HepG2 (cell line): ENCODE results near the gene BCL6.

Experiments
- NFRKB ChIP-seq: fragments of 450-650 bp; IDR thresholded peaks from 2 replicates; pipeline ENCODE4 v1.6.1; 2017
- TF ChIP-seq, protein P1 (sequence below): sonication (generic); formaldehyde crosslinking; IDR thresholded peaks from 2 replicates; pipeline ENCODE4 v1.5.0; 2020; ENCODE audit warnings: mild to moderate bottlenecking, missing genetic modification reagents, moderate library complexity
- TF ChIP-seq, protein P2 (sequence below): sonication (generic); formaldehyde crosslinking; IDR thresholded peaks from 2 replicates; pipeline ENCODE4 v1.8.0; 2022; ENCODE audit warnings: missing genetic modification reagents, mild to moderate bottlenecking, moderate library complexity, borderline replicate concordance

DNA sequence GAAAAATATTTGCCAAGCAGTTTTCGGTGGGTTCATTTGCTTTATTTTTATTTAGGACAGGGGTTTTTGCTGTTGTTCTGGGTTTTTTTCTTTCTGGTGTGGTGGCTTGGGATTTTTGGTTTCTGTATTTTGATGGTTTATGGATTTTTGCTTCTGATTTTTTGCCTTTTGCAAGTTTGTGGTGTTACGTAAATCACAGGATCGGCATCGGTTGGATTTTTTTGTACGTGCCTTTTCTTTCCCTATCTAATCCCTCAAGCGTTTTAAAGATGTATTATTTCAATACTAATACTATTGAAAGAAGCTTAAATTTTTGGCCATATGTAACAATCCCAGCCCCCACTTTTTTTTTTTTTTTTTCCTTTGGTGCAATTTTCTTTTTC lies 782 bp upstream of the BCL6 start:
- no peak for TF ChIP-seq NFRKB
- TF ChIP-seq, protein P1, sequence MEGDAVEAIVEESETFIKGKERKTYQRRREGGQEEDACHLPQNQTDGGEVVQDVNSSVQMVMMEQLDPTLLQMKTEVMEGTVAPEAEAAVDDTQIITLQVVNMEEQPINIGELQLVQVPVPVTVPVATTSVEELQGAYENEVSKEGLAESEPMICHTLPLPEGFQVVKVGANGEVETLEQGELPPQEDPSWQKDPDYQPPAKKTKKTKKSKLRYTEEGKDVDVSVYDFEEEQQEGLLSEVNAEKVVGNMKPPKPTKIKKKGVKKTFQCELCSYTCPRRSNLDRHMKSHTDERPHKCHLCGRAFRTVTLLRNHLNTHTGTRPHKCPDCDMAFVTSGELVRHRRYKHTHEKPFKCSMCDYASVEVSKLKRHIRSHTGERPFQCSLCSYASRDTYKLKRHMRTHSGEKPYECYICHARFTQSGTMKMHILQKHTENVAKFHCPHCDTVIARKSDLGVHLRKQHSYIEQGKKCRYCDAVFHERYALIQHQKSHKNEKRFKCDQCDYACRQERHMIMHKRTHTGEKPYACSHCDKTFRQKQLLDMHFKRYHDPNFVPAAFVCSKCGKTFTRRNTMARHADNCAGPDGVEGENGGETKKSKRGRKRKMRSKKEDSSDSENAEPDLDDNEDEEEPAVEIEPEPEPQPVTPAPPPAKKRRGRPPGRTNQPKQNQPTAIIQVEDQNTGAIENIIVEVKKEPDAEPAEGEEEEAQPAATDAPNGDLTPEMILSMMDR (CRISPR knock-in tag), result no peak
- TF ChIP-seq, protein P2, sequence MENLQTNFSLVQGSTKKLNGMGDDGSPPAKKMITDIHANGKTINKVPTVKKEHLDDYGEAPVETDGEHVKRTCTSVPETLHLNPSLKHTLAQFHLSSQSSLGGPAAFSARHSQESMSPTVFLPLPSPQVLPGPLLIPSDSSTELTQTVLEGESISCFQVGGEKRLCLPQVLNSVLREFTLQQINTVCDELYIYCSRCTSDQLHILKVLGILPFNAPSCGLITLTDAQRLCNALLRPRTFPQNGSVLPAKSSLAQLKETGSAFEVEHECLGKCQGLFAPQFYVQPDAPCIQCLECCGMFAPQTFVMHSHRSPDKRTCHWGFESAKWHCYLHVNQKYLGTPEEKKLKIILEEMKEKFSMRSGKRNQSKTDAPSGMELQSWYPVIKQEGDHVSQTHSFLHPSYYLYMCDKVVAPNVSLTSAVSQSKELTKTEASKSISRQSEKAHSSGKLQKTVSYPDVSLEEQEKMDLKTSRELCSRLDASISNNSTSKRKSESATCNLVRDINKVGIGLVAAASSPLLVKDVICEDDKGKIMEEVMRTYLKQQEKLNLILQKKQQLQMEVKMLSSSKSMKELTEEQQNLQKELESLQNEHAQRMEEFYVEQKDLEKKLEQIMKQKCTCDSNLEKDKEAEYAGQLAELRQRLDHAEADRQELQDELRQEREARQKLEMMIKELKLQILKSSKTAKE (CRISPR knock-in tag), result no peak
